Chondrocyte (in vitro differentiated cells): ENCODE data around the gene BTBD3. TPM values are rescaled to one million over a fixed set of nuclear protein-coding genes. Genes with fewer than 3 reads are reported as not detected.

ENCODE experiments used
- DNase-seq: peaks from one replicate; pipeline ENCODE4 v3.0.0; 2021; ENCODE audit warnings: mixed read lengths, low spot score
- H3K27ac Mint-ChIP-seq: one replicate; pipeline ENCODE4 v1.8.0; 2021; ENCODE audit warnings: mild to moderate bottlenecking, moderate library complexity, mixed read lengths; ENCODE audit not compliant: unreplicated experiment
- H3K27me3 Mint-ChIP-seq: 2 replicates; pipeline ENCODE4 v1.8.0; 2021; ENCODE audit warnings: low read depth, mixed read lengths
- H3K36me3 Mint-ChIP-seq: 2 replicates; pipeline ENCODE4 v1.8.0; 2021; ENCODE audit warnings: low read depth, mixed read lengths
- H3K4me1 Mint-ChIP-seq: 2 replicates; pipeline ENCODE4 v1.8.0; 2021; ENCODE audit warnings: low read depth, mild to moderate bottlenecking, mixed read lengths
- H3K4me3 Mint-ChIP-seq: one replicate; pipeline ENCODE4 v1.8.0; 2021; ENCODE audit warnings: mild to moderate bottlenecking, moderate library complexity, mixed read lengths; ENCODE audit not compliant: unreplicated experiment
- H3K9me3 Mint-ChIP-seq: 2 replicates; pipeline ENCODE4 v1.8.0; 2021; ENCODE audit warnings: low read depth, mixed read lengths
- CTCF ChIP-seq: fragments of 200-600 bp; sonication (generic); IDR thresholded peaks from 2 replicates; pipeline ENCODE4 v1.5.0; 2021; ENCODE audit warnings: antibody characterized with exemption, mild to moderate bottlenecking, moderate library complexity
- total RNA-seq: library from RNA; stranded (reverse); gene quantifications from 3 replicates; pipeline ENCODE4 v1.2.1, GENCODE V29; 2021

BTBD3 gene
- total RNA-seq, 1 donor from 2014 or later, result 21.6 TPM

- TF ChIP-seq CTCF, result no peak
- H3K27ac Mint-ChIP-seq, result no peak overlapping the region
- DNase-seq, result no peak
Observed at GRCh38 chr20:11921321-11921720, 3.6 kb downstream of the BTBD3 start.

GRCh38 chr20:11922561-11922960 is 4.9 kb downstream of the BTBD3 start:
- H3K27me3 Mint-ChIP-seq, result no peaks in the 10 kb centered on the region
- TF ChIP-seq CTCF, result no peak
- no peak overlapping the region for H3K4me3 Mint-ChIP-seq
- H3K27ac Mint-ChIP-seq, result no peak overlapping the region
- no peak for DNase-seq
- H3K4me1 Mint-ChIP-seq, result peaks cover 24% of the 10 kb centered on the region
- peaks cover 11% of the 10 kb centered on the region for H3K36me3 Mint-ChIP-seq
- H3K9me3 Mint-ChIP-seq, result no peaks in the 10 kb centered on the region

More at GRCh38 chr20:11921321-11921720, 3.6 kb downstream of the BTBD3 start:
- H3K4me1 Mint-ChIP-seq, result peaks cover 14% of the 10 kb centered on the region
- no peak overlapping the region for H3K4me3 Mint-ChIP-seq
- no peaks in the 10 kb centered on the region for H3K9me3 Mint-ChIP-seq
- H3K36me3 Mint-ChIP-seq, result peaks cover 11% of the 10 kb centered on the region
- no peaks in the 10 kb centered on the region for H3K27me3 Mint-ChIP-seq

- DNase-seq, result no peak
- Mint-ChIP-seq H3K4me3 (no peak overlapping the region), H3K4me1 (peaks cover 10% of the 10 kb centered on the region), H3K36me3 (peaks cover 15% of the 10 kb centered on the region), H3K27me3 (no peaks in the 10 kb centered on the region), H3K9me3 (no peaks in the 10 kb centered on the region), H3K27ac (no peak overlapping the region)
- TF ChIP-seq CTCF, result no peak
Observed at GRCh38 chr20:11924923-11925322, 7.2 kb downstream of the BTBD3 start.

GRCh38 chr20:11926292-11926998 is 8.8 kb downstream of the BTBD3 start:
- no peaks in the 10 kb centered on the region for H3K9me3 Mint-ChIP-seq
- DNase-seq, result no peak
- H3K27me3 Mint-ChIP-seq, result no peaks in the 10 kb centered on the region
- H3K36me3 Mint-ChIP-seq, result peaks cover 15% of the 10 kb centered on the region
- no peak overlapping the region for H3K4me3 Mint-ChIP-seq
- H3K4me1 Mint-ChIP-seq, result peaks cover 10% of the 10 kb centered on the region
- H3K27ac Mint-ChIP-seq, result no peak overlapping the region
- TF ChIP-seq CTCF, result no peak

GRCh38 chr20:11929947-11930346 is 12.3 kb downstream of the BTBD3 start:
- no peaks in the 10 kb centered on the region for H3K9me3 Mint-ChIP-seq
- peaks cover 3% of the 10 kb centered on the region for H3K36me3 Mint-ChIP-seq
- TF ChIP-seq CTCF, result no peak

More at GRCh38 chr20:11929947-11930346, 12.3 kb downstream of the BTBD3 start:
- Mint-ChIP-seq H3K4me3 (no peak overlapping the region), H3K27me3 (no peaks in the 10 kb centered on the region), H3K4me1 (peaks cover 10% of the 10 kb centered on the region), H3K27ac (no peak overlapping the region)
- DNase-seq, result no peak
